ENCODE data around the gene POU2AF1.

The POU2AF1 gene

GRCh38 chr11:111363985-111364384 is 15.1 kb downstream of the POU2AF1 start:
- no peak overlapping the region for H3K4me3 ChIP-seq (ENCODE audit: control insufficient read depth, low read depth, low read length)
- DNase-seq (ENCODE audit: low read depth): no peak
- no peak for TF ChIP-seq CTCF (IDR thresholded peaks at IDR 0.05; ENCODE audit: control insufficient read depth, insufficient read depth, low read depth, low read length, missing control alignments)

GRCh38 chr11:111362887-111363411 is 16.1 kb downstream of the POU2AF1 start:
- H3K4me3 ChIP-seq (ENCODE audit: control insufficient read depth, low read depth, low read length): no peak overlapping the region
- TF ChIP-seq CTCF (IDR thresholded peaks at IDR 0.05; ENCODE audit: control insufficient read depth, insufficient read depth, low read depth, low read length, missing control alignments): no peak
- no peak for DNase-seq (ENCODE audit: low read depth)

GRCh38 chr11:111361874-111362273 is 17.2 kb downstream of the POU2AF1 start:
- H3K4me3 ChIP-seq (ENCODE audit: control insufficient read depth, low read depth, low read length): no peak overlapping the region
- no peak for DNase-seq (ENCODE audit: low read depth)
- no peak for TF ChIP-seq CTCF (IDR thresholded peaks at IDR 0.05; ENCODE audit: control insufficient read depth, insufficient read depth, low read depth, low read length, missing control alignments)

GRCh38 chr11:111361052-111361801 is 17.8 kb downstream of the POU2AF1 start:
- H3K4me3 ChIP-seq (ENCODE audit: control insufficient read depth, low read depth, low read length): no peak overlapping the region
- DNase-seq (ENCODE audit: low read depth): no peak
- no peak for TF ChIP-seq CTCF (IDR thresholded peaks at IDR 0.05; ENCODE audit: control insufficient read depth, insufficient read depth, low read depth, low read length, missing control alignments)

GRCh38 chr11:111360150-111361043 is 18.7 kb downstream of the POU2AF1 start:
- DNase-seq (ENCODE audit: low read depth): no peak
- TF ChIP-seq CTCF (IDR thresholded peaks at IDR 0.05; ENCODE audit: control insufficient read depth, insufficient read depth, low read depth, low read length, missing control alignments): no peak
- no peak overlapping the region for H3K4me3 ChIP-seq (ENCODE audit: control insufficient read depth, low read depth, low read length)

GRCh38 chr11:111359223-111360149 is 19.6 kb downstream of the POU2AF1 start:
- H3K4me3 ChIP-seq (ENCODE audit: control insufficient read depth, low read depth, low read length): no peak overlapping the region
- DNase-seq (ENCODE audit: low read depth): no peak
- no peak for TF ChIP-seq CTCF (IDR thresholded peaks at IDR 0.05; ENCODE audit: control insufficient read depth, insufficient read depth, low read depth, low read length, missing control alignments)

Measured in AG09309 (cell line).